Transverse colon (tissue), 4 donors: ENCODE measurements around the gene ZFYVE21. TPM values are rescaled to one million over a fixed set of nuclear protein-coding genes. Genes with fewer than 3 reads are reported as not detected.

ENCODE experiments used
- DNase-seq: peaks from one replicate; pipeline ENCODE4 v3.0.0-alpha.2; 2019
- H3K27ac ChIP-seq, 4 donors: fragments of 200-600 bp; sonication (generic); 2 replicates each; pipeline ENCODE4 v1.5.1; 2016 to 2018; ENCODE audit warnings: inconsistent platforms in 4 of 4
- H3K27me3 ChIP-seq: fragments of 200-600 bp; sonication (generic); 2 replicates; pipeline ENCODE4 v1.5.1; 2017; ENCODE audit warnings: inconsistent platforms
- H3K36me3 ChIP-seq, 4 donors: fragments of 200-600 bp; sonication (generic); 2 replicates each; pipeline ENCODE4 v1.5.1; 2017 to 2019; ENCODE audit warnings: inconsistent platforms in 4 of 4
- H3K4me1 ChIP-seq, 4 donors: fragments of 200-600 bp; sonication (generic); 2 replicates each; pipeline ENCODE4 v1.5.1; 2017 to 2020; ENCODE audit warnings: inconsistent platforms in 4 of 4
- H3K4me3 ChIP-seq, 4 donors: fragments of 200-600 bp; sonication (generic); 1 replicate in 1 of 4; 2 replicates in 3 of 4; pipeline versions ENCODE4 v1.5.1 to v1.6.1; 2017 to 2019; ENCODE audit warnings: inconsistent platforms in 4 of 4
- H3K9me3 ChIP-seq, 2 donors: fragments of 200-600 bp; sonication (generic); 2 replicates each; pipeline ENCODE4 v1.5.1; 2017 to 2019; ENCODE audit warnings: inconsistent platforms in 2 of 2
- CTCF ChIP-seq, 5 experiments: fragments of 200-600 bp in 3 of 5; fragments of 450-650 bp in 2 of 5; sonication (generic) in 3 of 5; IDR thresholded peaks; 1 replicate in 2 of 5; 2 replicates in 3 of 5; pipeline ENCODE4 v1.5.1; 2016 to 2017; ENCODE audit warnings: antibody characterized with exemption in 5 of 5, inconsistent platforms in 3 of 5, mild to moderate bottlenecking in 2 of 5, moderate library complexity in 1 of 5
- EP300 ChIP-seq: sonication (generic); formaldehyde crosslinking; IDR thresholded peaks from one replicate; pipeline ENCODE4 v1.6.1; 2017; ENCODE audit warnings: antibody characterized with exemption, low read depth
- POLR2A ChIP-seq: fragments of 450-650 bp; IDR thresholded peaks from one replicate; pipeline ENCODE4 v1.6.1; 2016; ENCODE audit warnings: antibody characterized with exemption, mild to moderate bottlenecking, moderate library complexity
- POLR2AphosphoS5 ChIP-seq, 3 donors: sonication (generic); formaldehyde crosslinking; IDR thresholded peaks; one replicate each; pipeline ENCODE4 v1.6.1; 2016; ENCODE audit warnings: antibody characterized with exemption in 3 of 3
- WGBS, 2 donors: methylation state at CpG; one replicate each; pipeline ENCODE4 v1.1.5; 2018; ENCODE audit warnings: low coverage in 1 of 2; 5-methylcytosine and 5-hydroxymethylcytosine counted together
- in situ Hi-C, 4 donors: fragments of 200-750 bp; cut with MboI; loops; one replicate each; pipeline versions ENCODE4 v1.15.0 to v1.15.1; 2017; ENCODE audit warnings: low sequenced_read_pairs in 3 of 4, low pct_ligation_motif_present in 1 of 4, low pct_unique_long_range_greater_than_20kb in 1 of 4
- intact Hi-C: fragments of 100-400 bp; cut with DNase I; formaldehyde crosslinking; loops from one replicate; pipeline ENCODE4 v1.15.1; 2023; ENCODE audit warnings: low total_unique reads
- total RNA-seq, 4 donors: library from RNA; depleted of rRNA; stranded (reverse); fragments of >200 nt; gene quantifications; one replicate each; pipeline ENCODE4 v1.1.0, GENCODE V29; 2016

The ZFYVE21 gene
- total RNA-seq, 4 donors from 2014 or later: 90.2 to 214 (median 137) TPM

GRCh38 chr14:103762036-103762435 lies 46.4 kb downstream of the ZFYVE21 start:
- 40 to 67% methylated on average over 1 of the region's 1 CpG for WGBS, 2 donors
- no peak overlapping the region for H3K4me3 ChIP-seq
- in situ Hi-C loops: no loop called here
- DNase-seq: no peak
- H3K27me3 ChIP-seq: no peaks in the 10 kb centered on the region
- H3K9me3 ChIP-seq: no peaks in the 10 kb centered on the region
- intact Hi-C loops: no loop called here
- no peaks in the 10 kb centered on the region for H3K4me1 ChIP-seq
- H3K36me3 ChIP-seq: peaks cover 0 to 8% (median 0%) of the 10 kb centered on the region in 4 donors
- TF ChIP-seq EP300: no peak
- no peak for TF ChIP-seq POLR2A
- no peak for TF ChIP-seq POLR2AphosphoS5 (IDR thresholded peaks at IDR 0.05)
- TF ChIP-seq CTCF (IDR thresholded peaks at IDR 0.05): no peak
- H3K27ac ChIP-seq: no peak overlapping the region

- 87 to 88% methylated on average over 12 to 13 of the region's 13 CpGs for WGBS, 2 donors
- H3K27ac ChIP-seq: no peak overlapping the region
- H3K4me1 ChIP-seq: no peaks in the 10 kb centered on the region
- no peaks in the 10 kb centered on the region for H3K9me3 ChIP-seq
- TF ChIP-seq POLR2AphosphoS5 (IDR thresholded peaks at IDR 0.05): no peak
- TF ChIP-seq EP300: no peak
- TF ChIP-seq POLR2A: no peak
- TF ChIP-seq CTCF (IDR thresholded peaks at IDR 0.05): no peak
- no peaks in the 10 kb centered on the region for H3K27me3 ChIP-seq
- no peak overlapping the region for H3K4me3 ChIP-seq
- in situ Hi-C loops (no loop called here), intact Hi-C loops (no loop called here)
- no peak for DNase-seq
- peaks cover 0 to 8% (median 0%) of the 10 kb centered on the region in 4 donors for H3K36me3 ChIP-seq
These were observed 46.9 kb downstream of the ZFYVE21 start for GRCh38 chr14:103762541-103762940.

- H3K4me1 ChIP-seq: no peaks in the 10 kb centered on the region
- peaks cover 0 to 8% (median 0%) of the 10 kb centered on the region in 4 donors for H3K36me3 ChIP-seq
- intact Hi-C loops (no loop called here), in situ Hi-C loops (no loop called here)
- no peak overlapping the region for H3K4me3 ChIP-seq
- TF ChIP-seq POLR2A (no peak), EP300 (no peak), CTCF (IDR thresholded peaks at IDR 0.05) (no peak), POLR2AphosphoS5 (IDR thresholded peaks at IDR 0.05) (no peak)
- no peaks in the 10 kb centered on the region for H3K9me3 ChIP-seq
- H3K27ac ChIP-seq: no peak overlapping the region
- no peaks in the 10 kb centered on the region for H3K27me3 ChIP-seq
- no peak for DNase-seq
- 84 to 97% methylated on average over 3 to 5 of the region's 5 CpGs for WGBS, 2 donors
These were observed 48.3 kb downstream of the ZFYVE21 start for GRCh38 chr14:103763730-103764488.

GRCh38 chr14:103765526-103765925 lies 49.9 kb downstream of the ZFYVE21 start:
- intact Hi-C loops (no loop called here), in situ Hi-C loops (no loop called here)
- Histone ChIP-seq H3K27me3 (no peaks in the 10 kb centered on the region), H3K4me3 (no peak overlapping the region), H3K9me3 (no peaks in the 10 kb centered on the region), H3K27ac (no peak overlapping the region), H3K36me3 (peaks cover 0 to 8% (median 0%) of the 10 kb centered on the region in 4 donors), H3K4me1 (no peaks in the 10 kb centered on the region)
- DNase-seq: no peak
- no peak for TF ChIP-seq EP300
- TF ChIP-seq POLR2A: no peak
- TF ChIP-seq CTCF (IDR thresholded peaks at IDR 0.05): no peak
- TF ChIP-seq POLR2AphosphoS5 (IDR thresholded peaks at IDR 0.05): no peak
- WGBS, 2 donors: 79 to 81% methylated on average over 3 of the region's 3 CpGs
